PC-9 (cell line): ENCODE measurements around the gene AHCYL2. TPM values are rescaled to one million over a fixed set of nuclear protein-coding genes. Genes with fewer than 3 reads are reported as not detected.

Experiments used
- BruUV-seq: library from RNA; stranded (reverse); fragments of 400-500 nt; replicated peaks from 2 replicates; lab custom pipeline; 2021; lab: Mats Ljungman, UMichigan
- CTCF ChIA-PET: fragments of 300-600 bp; sonication (Branson Sonifier 250); formaldehyde crosslinking; loops from one replicate; lab custom pipeline; 2022; ENCODE audit warnings: antibody characterized with exemption; lab: Charles Lee
- POLR2A ChIA-PET: fragments of 300-600 bp; sonication (Branson Sonifier 250); formaldehyde crosslinking; loops from one replicate; lab custom pipeline; 2022; ENCODE audit warnings: antibody characterized with exemption; ENCODE audit not compliant: unreplicated experiment; lab: Charles Lee
- DNase-seq, 2 experiments: peaks; one replicate each; pipeline versions ENCODE4 v3.0.0 to v3.0.0-alpha.2; 2015 to 2022; ENCODE audit warnings: mixed read lengths in 1 of 2
- H2AFZ ChIP-seq: fragments of 200-600 bp; sonication (generic); 2 replicates; pipeline ENCODE4 v1.8.1; 2017; ENCODE audit warnings: antibody characterized with exemption
- H3F3A ChIP-seq: fragments of 200-600 bp; sonication (generic); 2 replicates; pipeline ENCODE4 v1.8.1; 2017; ENCODE audit warnings: antibody characterized with exemption, mild to moderate bottlenecking, low read depth; ENCODE audit not compliant: insufficient read depth
- H3K27ac ChIP-seq: fragments of 200-600 bp; sonication (generic); 2 replicates; pipeline ENCODE4 v1.6.1; 2016; ENCODE audit warnings: mixed run types
- H3K27me3 ChIP-seq: fragments of 200-600 bp; sonication (generic); 2 replicates; pipeline ENCODE4 v1.6.1; 2016; ENCODE audit warnings: low read depth, mixed run types; ENCODE audit not compliant: insufficient read depth
- H3K36me3 ChIP-seq: fragments of 200-600 bp; sonication (generic); 2 replicates; pipeline ENCODE4 v1.6.1; 2016; ENCODE audit warnings: low read depth, mixed run types
- H3K4me1 ChIP-seq: fragments of 200-600 bp; sonication (generic); replicated peaks from 2 replicates; pipeline ENCODE4 v1.6.1; 2016; ENCODE audit warnings: mixed run types; ENCODE audit not compliant: insufficient read depth
- H3K4me2 ChIP-seq: fragments of 200-600 bp; sonication (generic); 2 replicates; pipeline ENCODE4 v1.6.1; 2017; ENCODE audit warnings: mixed run types
- H3K4me3 ChIP-seq: fragments of 200-600 bp; sonication (generic); 2 replicates; pipeline ENCODE4 v1.6.1; 2016; ENCODE audit warnings: mixed run types
- H3K79me2 ChIP-seq: fragments of 200-600 bp; sonication (generic); 2 replicates; pipeline ENCODE4 v1.6.1; 2017; ENCODE audit warnings: low read depth, mixed run types
- H3K9me2 ChIP-seq: fragments of 200-600 bp; sonication (generic); 2 replicates; pipeline ENCODE4 v1.8.1; 2017; ENCODE audit warnings: mild to moderate bottlenecking; ENCODE audit not compliant: insufficient read depth
- H3K9me3 ChIP-seq: fragments of 200-600 bp; sonication (generic); 2 replicates; pipeline ENCODE4 v1.8.1; 2016; ENCODE audit warnings: low read depth; ENCODE audit not compliant: insufficient read depth
- H4K20me1 ChIP-seq: fragments of 200-600 bp; sonication (generic); 2 replicates; pipeline ENCODE4 v1.8.1; 2017; ENCODE audit not compliant: insufficient read depth
- CTCF ChIP-seq: fragments of 200-600 bp; sonication (generic); conservative IDR thresholded peaks from 2 replicates; pipeline ENCODE4 v1.6.1; 2017; ENCODE audit warnings: mixed run types, antibody characterized with exemption, mild to moderate bottlenecking, moderate library complexity
- EZH2 ChIP-seq: fragments of 200-600 bp; sonication (generic); IDR thresholded peaks from 2 replicates; pipeline ENCODE4 v1.8.0; 2017; ENCODE audit warnings: antibody characterized with exemption, low read depth
- intact Hi-C: fragments of 100-400 bp; cut with micrococcal nuclease; formaldehyde crosslinking; loops from one replicate; pipeline ENCODE4 v1.10.0; 2022; ENCODE audit not compliant: unreplicated experiment
- total RNA-seq: library from RNA; stranded (reverse); gene quantifications from 2 replicates; pipeline ENCODE4 v1.2.3, GENCODE V29; 2021

Gene AHCYL2
- total RNA-seq, 1 experiment from 2014 or later = 15.7 TPM

- ChIA-PET POLR2A (no interaction called here), CTCF (no interaction called here)
- no peak overlapping the region for H3K4me3 ChIP-seq
- no peaks in the 10 kb centered on the region for H3K27me3 ChIP-seq
- no peaks in the 10 kb centered on the region for H3K9me2 ChIP-seq
- TF ChIP-seq EZH2 (no peak), CTCF (no peak)
- no peak for DNase-seq
- BruUV-seq = no TSS peak
- H3K9me3 ChIP-seq = no peaks in the 10 kb centered on the region
- H3K36me3 ChIP-seq = 0 out of 2 replicates have a peak, but pooled peaks cover 7% of the 10 kb centered on the region
- no peak overlapping the region for H2AFZ ChIP-seq
- H3K4me2 ChIP-seq = no peak overlapping the region
- H3K27ac ChIP-seq = no peak overlapping the region
- no peaks in the 10 kb centered on the region for H3K79me2 ChIP-seq
- H4K20me1 ChIP-seq = no peaks in the 10 kb centered on the region
- 0 out of 2 replicates have a peak, but pooled peaks cover 7% of the 10 kb centered on the region for H3F3A ChIP-seq
- intact Hi-C loops = no loop called here
- no peaks in the 10 kb centered on the region for H3K4me1 ChIP-seq
Measured at GRCh38 chr7:129394101-129394500, 169.3 kb downstream of the AHCYL2 start.

GRCh38 chr7:129394982-129395914 is 170.4 kb downstream of the AHCYL2 start:
- H3K4me1 ChIP-seq = peaks cover 6% of the 10 kb centered on the region; the same call in 1 of the 2 replicates
- 0 out of 2 replicates have a peak, but pooled peaks cover 7% of the 10 kb centered on the region for H3K36me3 ChIP-seq
- no peak overlapping the region for H3K4me2 ChIP-seq
- BruUV-seq = no TSS peak
- POLR2A ChIA-PET = no interaction called here
- H3K9me2 ChIP-seq = no peaks in the 10 kb centered on the region
- intact Hi-C loops = no loop called here
- H2AFZ ChIP-seq = no peak overlapping the region
- peaks cover 12% of the 10 kb centered on the region; the same call in 1 of the 2 replicates for H3F3A ChIP-seq
- no peak overlapping the region for H3K27ac ChIP-seq
- H3K79me2 ChIP-seq = no peaks in the 10 kb centered on the region
- CTCF ChIA-PET = no interaction called here
- no peaks in the 10 kb centered on the region for H3K9me3 ChIP-seq
- no peak for DNase-seq
- no peaks in the 10 kb centered on the region for H3K27me3 ChIP-seq
- H4K20me1 ChIP-seq = no peaks in the 10 kb centered on the region
- TF ChIP-seq EZH2 (no peak), CTCF (no peak)
- no peak overlapping the region for H3K4me3 ChIP-seq

- Histone ChIP-seq H3F3A (peaks cover 22% of the 10 kb centered on the region), H3K36me3 (no peaks in the 10 kb centered on the region; the same call in 1 of the 2 replicates), H3K4me3 (no peak overlapping the region), H3K4me1 (peaks cover 30% of the 10 kb centered on the region), H3K9me2 (no peaks in the 10 kb centered on the region; the same call in 1 of the 2 replicates), H4K20me1 (no peaks in the 10 kb centered on the region), H2AFZ (no peak overlapping the region), H3K27ac (peak overlapping the region; percentile 41), H3K27me3 (no peaks in the 10 kb centered on the region), H3K79me2 (no peaks in the 10 kb centered on the region), H3K9me3 (no peaks in the 10 kb centered on the region), H3K4me2 (peak overlapping the region; percentile 30)
- BruUV-seq = no TSS peak
- ChIA-PET POLR2A (interaction anchor here (0.6 to 0.9 kb wide), 3 partner anchors 33 to 445 kb away, joined by 4 read pairs; partner anchors contain the start of gene STRIP2), CTCF (interaction anchor here (0.6 to 1.8 kb wide), 11 partner anchors 25 to 1393 kb away, joined by 3 to 18 read pairs (median 6); partner anchors contain the start of gene STRIP2)
- TF ChIP-seq EZH2 = no peak
- TF ChIP-seq CTCF = no peak
- intact Hi-C loops = no loop called here
- DNase-seq = peak; percentile 55 to 84
Measured at GRCh38 chr7:129401228-129401966, 176.6 kb downstream of the AHCYL2 start.
